D721Med (cell line): ENCODE data around the gene NSL1.
"Not testable (repeated sequence)": the region's sequence is repeated elsewhere in the genome, so short reads cannot be mapped to it uniquely, and the experiment has no call there.

Source experiments
- DNase-seq: peaks from one replicate; pipeline ENCODE4 v3.0.0; 2011; ENCODE audit warnings: low spot score; ENCODE audit not compliant: insufficient read length
- FAIRE-seq: peaks from 2 replicates; lab custom pipeline; 2011; peaks lifted over from hg19 to GRCh38; lab: Jason Lieb, UNC
- TF ChIP-seq, protein P1 (sequence below): IDR thresholded peaks from 2 replicates; pipeline ENCODE4 v1.5.1; 2012; ENCODE audit warnings: mild to moderate bottlenecking, control low read depth; ENCODE audit not compliant: insufficient read depth; ENCODE audit errors: missing control alignments

Gene NSL1

DNA sequence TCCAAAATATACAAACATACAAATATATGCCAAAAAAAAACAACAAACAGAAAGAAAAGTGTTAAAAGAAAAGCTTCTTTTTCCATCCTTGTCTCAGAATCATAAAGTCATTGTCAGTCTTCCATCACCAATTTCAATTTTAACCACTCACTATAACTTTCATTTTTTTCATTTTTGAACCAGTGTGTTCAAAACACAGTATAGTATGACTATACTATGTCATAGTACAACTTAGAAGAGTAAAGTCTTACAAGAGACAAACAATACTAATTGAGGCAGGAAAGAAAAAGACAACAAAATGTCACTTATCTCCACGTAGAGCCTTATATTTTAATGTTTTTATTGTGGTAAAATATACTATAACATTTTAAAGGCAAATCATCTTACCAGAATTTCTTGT is 7.6 kb downstream of the NSL1 start:
- no peak for FAIRE-seq
- TF ChIP-seq, protein P1, sequence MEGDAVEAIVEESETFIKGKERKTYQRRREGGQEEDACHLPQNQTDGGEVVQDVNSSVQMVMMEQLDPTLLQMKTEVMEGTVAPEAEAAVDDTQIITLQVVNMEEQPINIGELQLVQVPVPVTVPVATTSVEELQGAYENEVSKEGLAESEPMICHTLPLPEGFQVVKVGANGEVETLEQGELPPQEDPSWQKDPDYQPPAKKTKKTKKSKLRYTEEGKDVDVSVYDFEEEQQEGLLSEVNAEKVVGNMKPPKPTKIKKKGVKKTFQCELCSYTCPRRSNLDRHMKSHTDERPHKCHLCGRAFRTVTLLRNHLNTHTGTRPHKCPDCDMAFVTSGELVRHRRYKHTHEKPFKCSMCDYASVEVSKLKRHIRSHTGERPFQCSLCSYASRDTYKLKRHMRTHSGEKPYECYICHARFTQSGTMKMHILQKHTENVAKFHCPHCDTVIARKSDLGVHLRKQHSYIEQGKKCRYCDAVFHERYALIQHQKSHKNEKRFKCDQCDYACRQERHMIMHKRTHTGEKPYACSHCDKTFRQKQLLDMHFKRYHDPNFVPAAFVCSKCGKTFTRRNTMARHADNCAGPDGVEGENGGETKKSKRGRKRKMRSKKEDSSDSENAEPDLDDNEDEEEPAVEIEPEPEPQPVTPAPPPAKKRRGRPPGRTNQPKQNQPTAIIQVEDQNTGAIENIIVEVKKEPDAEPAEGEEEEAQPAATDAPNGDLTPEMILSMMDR, result no peak
- no peak for DNase-seq

DNA sequence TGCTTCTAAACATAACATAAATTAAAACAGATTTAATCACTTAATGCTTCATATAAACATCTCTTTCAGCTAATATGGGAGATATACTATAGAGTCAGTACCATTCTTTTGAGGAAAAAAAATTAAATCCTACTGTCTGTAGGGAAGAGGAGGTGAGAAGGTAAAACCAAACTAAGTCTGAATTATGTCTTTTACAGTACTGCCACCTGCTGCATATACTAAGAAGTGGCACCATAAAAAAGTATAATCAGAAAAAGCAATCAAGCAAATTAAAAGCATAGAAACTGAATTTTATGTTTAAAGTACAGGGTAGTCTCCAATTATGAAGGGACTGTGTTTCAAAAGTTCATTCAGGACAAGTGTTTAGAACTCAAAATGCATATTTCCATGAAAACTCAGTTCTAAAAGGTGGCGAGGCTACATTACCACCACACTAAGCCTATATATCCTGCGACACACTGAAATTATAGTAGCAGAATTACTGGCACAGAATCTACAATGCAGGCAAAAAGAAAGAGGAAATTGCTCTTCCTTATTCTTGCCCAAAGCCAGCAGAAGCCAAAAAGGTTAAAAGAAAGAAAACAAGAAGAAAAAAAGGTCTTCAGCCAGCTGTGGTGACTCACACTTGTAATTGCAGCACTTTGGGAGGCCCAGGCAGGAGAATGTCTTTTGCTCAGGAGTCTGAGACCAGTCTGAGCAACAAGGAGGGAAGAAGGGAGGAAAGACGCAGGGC is 9.0 kb downstream of the NSL1 start:
- TF ChIP-seq, protein P1, result peak; percentile 74
- peak; percentile 90 for FAIRE-seq
- DNase-seq, result no peak

DNA sequence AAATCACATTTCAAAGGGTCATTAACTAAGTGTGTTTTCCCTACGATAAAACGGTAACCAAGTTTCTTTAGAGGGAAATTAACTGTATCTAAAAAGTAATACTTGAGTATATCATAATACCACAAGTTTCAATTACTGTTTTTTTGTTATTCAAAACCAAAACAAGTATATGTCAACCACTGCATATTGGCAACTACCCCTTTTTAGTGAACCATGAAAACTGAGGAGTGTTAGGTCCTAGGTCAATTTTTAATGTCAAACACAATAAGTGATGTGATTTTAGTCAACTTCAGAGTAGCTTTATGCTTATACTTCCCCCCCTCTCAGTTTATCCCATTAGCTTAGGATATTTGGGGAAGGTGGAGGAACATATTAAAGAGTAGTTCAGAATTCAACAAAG is 10.4 kb downstream of the NSL1 start:
- peak; percentile 63 for FAIRE-seq
- no peak for DNase-seq
- TF ChIP-seq, protein P1, result no peak

DNA sequence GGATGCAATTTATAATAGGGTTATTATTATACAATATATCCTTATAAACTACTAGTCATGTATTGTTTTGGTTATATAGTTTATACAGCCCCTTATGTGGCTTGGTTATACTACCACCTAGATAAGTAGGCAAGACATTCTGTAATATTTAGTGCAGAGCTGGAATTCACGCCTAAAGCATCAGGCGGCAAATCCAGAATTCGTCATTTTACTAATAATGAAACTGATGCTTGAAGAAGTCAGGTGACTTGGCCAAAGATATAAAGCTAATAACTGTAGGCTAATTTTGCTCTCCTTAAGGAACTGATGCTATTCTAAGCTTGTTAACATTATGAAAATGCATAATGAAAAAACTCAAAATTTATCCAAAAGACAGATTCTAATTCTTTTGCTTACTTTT is 10.8 kb downstream of the NSL1 start:
- TF ChIP-seq, protein P1, result no peak
- FAIRE-seq (peak; percentile 64), DNase-seq (no peak)

DNA sequence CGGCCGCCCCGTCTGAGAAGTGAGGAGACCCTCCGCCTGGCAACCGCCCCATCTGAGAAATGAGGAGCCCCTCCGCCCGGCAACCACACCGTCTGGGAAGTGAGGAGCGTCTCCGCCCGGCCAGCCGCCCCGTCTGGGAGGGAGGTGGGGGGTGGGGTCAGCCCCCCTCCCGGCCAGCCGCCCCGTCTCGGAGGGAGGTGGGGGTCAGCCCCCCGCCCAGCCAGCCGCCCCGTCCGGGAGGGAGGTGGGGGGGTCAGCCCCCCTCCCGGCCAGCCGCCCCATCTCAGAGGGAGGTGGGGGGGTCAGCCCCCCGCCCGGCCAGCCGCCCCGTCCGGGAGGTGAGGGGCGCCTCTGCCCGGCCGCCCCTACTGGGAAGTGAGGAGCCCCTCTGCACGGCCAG is 12.5 kb downstream of the NSL1 start:
- not testable (repeated sequence) for DNase-seq, FAIRE-seq

DNA sequence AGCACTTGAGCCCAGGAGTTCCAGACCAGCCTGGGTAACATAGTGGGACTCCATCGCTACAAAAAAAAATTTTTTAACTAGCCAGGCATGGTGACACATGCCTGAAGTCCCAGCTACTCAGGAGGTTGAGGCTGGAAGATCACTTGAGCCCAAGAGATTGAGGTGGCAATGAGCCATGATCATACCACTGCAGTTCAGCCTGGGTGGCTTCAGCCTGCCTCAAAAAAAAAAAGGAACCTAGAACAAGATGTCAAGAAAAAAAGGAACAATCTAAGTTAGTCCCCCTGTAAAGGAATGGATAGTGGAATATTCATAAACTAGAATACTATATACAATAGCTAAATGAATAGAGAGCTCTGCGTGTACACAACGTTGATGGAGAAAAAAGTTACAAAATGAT is 14.4 kb downstream of the NSL1 start:
- no peak for FAIRE-seq
- no peak for DNase-seq
- TF ChIP-seq, protein P1, result no peak

DNA sequence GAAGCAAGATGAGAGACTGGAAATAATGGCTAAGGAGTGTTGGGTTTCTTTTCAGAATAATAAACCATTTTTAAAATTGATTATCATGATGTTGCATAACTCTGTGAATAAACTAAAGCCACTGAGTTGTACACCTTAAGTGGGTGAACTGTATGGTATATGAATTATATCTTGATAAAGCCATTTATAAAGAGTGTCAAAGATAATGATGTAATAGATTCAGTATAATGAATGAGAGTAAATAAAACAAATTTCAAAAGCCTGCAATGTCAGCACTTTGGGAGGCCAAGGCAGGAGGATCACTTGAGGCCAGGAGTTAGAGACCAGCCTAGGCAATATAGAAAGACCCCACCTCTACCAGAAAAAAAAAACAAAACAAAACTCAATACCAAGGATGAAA is 16.3 kb downstream of the NSL1 start:
- FAIRE-seq (no peak), DNase-seq (no peak)
- TF ChIP-seq, protein P1, result no peak
